Measurements from ENCODE around the gene NBEA.

DNA sequence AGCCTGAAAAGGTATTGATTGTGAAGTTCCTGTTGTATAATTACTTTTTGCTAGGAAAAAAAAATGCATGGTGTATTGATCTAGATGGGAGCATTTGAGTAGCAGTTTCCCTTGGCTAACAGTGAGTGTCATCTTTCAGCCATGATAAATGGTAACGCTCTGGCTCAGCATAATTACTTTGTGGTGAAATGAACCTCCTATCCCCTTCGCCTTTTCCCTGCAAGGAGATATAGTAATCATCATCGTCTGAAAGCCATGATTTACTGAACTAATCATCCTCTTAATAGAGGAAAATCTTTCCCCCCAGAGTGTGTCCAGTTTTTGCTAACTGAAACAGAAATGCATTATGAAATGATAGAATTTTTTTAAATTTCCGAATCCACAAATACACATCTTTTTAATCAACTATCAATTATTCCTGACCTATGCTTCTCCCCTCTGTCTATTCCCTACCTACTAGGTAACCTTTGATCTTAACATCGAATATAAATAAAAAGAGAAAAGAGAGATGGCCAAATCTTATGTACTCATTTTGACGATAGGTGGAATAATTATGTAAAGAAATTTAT is 445.7 kb downstream of the NBEA start:
- TF ChIP-seq, protein P1, sequence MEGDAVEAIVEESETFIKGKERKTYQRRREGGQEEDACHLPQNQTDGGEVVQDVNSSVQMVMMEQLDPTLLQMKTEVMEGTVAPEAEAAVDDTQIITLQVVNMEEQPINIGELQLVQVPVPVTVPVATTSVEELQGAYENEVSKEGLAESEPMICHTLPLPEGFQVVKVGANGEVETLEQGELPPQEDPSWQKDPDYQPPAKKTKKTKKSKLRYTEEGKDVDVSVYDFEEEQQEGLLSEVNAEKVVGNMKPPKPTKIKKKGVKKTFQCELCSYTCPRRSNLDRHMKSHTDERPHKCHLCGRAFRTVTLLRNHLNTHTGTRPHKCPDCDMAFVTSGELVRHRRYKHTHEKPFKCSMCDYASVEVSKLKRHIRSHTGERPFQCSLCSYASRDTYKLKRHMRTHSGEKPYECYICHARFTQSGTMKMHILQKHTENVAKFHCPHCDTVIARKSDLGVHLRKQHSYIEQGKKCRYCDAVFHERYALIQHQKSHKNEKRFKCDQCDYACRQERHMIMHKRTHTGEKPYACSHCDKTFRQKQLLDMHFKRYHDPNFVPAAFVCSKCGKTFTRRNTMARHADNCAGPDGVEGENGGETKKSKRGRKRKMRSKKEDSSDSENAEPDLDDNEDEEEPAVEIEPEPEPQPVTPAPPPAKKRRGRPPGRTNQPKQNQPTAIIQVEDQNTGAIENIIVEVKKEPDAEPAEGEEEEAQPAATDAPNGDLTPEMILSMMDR (IDR thresholded peaks at IDR 0.05), result no peak
- TF ChIP-seq POLR2A (IDR thresholded peaks at IDR 0.05), result no peak
